ENCODE results near the gene GNA14. TPM values are rescaled to one million over a fixed set of nuclear protein-coding genes. Genes with fewer than 3 reads are reported as not detected.

The GNA14 gene
- total and polyA plus RNA-seq, 2 donors (not counting 3 experiments of a cell fraction or from before 2014, with no cell fraction given), result 2.1 to 3.3 TPM

DNA sequence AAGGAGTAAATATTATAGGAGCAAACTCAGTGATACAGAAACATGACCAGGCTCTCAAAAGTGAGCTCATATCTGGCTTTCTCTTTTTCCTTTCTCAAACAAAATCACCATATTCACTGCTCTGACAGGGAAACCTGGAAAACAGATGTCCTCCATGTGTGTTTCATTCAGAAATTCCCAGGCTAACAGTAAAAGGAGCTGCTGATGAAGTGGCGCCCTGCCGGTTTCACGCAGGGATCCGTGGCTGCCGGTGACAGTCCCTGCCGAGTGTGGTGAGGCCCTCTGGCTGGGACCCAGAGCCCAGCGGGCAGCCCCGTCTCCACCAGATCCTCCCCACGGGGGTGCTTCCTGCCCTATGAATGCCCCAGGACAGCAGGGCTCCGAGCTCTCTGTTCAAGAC lies 208.1 kb downstream of the GNA14 start:
- FAIRE-seq (no peak), DNase-seq (ENCODE audit: low read depth, low spot score) (no peak)
- Histone ChIP-seq H3K9me3 (replicated peaks; ENCODE audit: control insufficient read depth, insufficient read depth, low read length) (no peaks in the 10 kb centered on the region), H3K79me2 (ENCODE audit: control insufficient read depth, insufficient read depth, low read length) (no peaks in the 10 kb centered on the region), H2AFZ (ENCODE audit: low read depth, low read length) (peak overlapping the region; percentile 26), H3K4me2 (ENCODE audit: insufficient read depth, low read length) (no peak overlapping the region), H3K27me3 (ENCODE audit: control insufficient read depth in 2 of 2, insufficient read depth in 2 of 2, low read length in 2 of 2) (no peaks in the 10 kb centered on the region), H3K4me1 (ENCODE audit: control insufficient read depth, extremely low read depth, insufficient read depth, low read length) (no peaks in the 10 kb centered on the region), H3K27ac (ENCODE audit: insufficient read depth, low read depth, low read length) (no peak overlapping the region), H3K36me3 (ENCODE audit: control insufficient read depth in 2 of 2, extremely low read depth in 1 of 2, insufficient read depth in 2 of 2, low read length in 2 of 2) (no peaks in the 10 kb centered on the region), H3K9ac (replicated peaks; ENCODE audit: extremely low read depth, insufficient read depth, low read length) (no peak overlapping the region), H3K4me3 (replicated peaks in 1 of 3; ENCODE audit: insufficient read depth in 1 of 3, low read depth in 1 of 3, low read length in 3 of 3) (no peak overlapping the region), H3K9me1 (replicated peaks; ENCODE audit: control insufficient read depth, extremely low read depth, insufficient read depth, low read length) (no peaks in the 10 kb centered on the region), H4K20me1 (replicated peaks; ENCODE audit: control insufficient read depth, extremely low read depth, insufficient read depth, low read length) (no peaks in the 10 kb centered on the region)
- no TSS peak for BruUV-seq (replicated peaks)
- TF ChIP-seq POLR2AphosphoS5 (IDR thresholded peaks at IDR 0.05; ENCODE audit: insufficient read depth, low read depth, low read length) (no peak), JUN (IDR thresholded peaks at IDR 0.05; ENCODE audit: borderline replicate concordance, insufficient read depth, insufficient read length, low read depth) (no peak), MYC (IDR thresholded peaks at IDR 0.05; ENCODE audit: low read depth, low read length) (no peak), FOS (IDR thresholded peaks at IDR 0.05; ENCODE audit: borderline replicate concordance, insufficient read depth, low read length) (no peak), CTCF (IDR thresholded peaks at IDR 0.05; ENCODE audit: extremely low read depth in 1 of 2, insufficient read depth in 1 of 2, low read depth in 1 of 2, low read length in 2 of 2) (no peak), GATA2 (IDR thresholded peaks at IDR 0.05; ENCODE audit: insufficient read depth, insufficient read length, low read depth, low read length) (no peak), EZH2 (IDR thresholded peaks at IDR 0.05; ENCODE audit: borderline replicate concordance, low read depth, low read length, severe bottlenecking) (no peak), POLR2A (IDR thresholded peaks at IDR 0.05; ENCODE audit: low read depth, low read length) (no peak)
- TF ChIP-seq, protein P1, sequence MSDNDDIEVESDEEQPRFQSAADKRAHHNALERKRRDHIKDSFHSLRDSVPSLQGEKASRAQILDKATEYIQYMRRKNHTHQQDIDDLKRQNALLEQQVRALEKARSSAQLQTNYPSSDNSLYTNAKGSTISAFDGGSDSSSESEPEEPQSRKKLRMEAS (IDR thresholded peaks at IDR 0.05; ENCODE audit: insufficient read depth, insufficient read length), result no peak
- CTCF ChIA-PET, result interaction anchor here (1.3 to 7.3 kb wide), 3 partner anchors 16 to 210 kb away, joined by 4 to 68 read pairs (median 7); no protein-coding TSS in a partner anchor
- POLR2A ChIA-PET, result interaction anchor here (0.5 kb wide), 1 partner anchor 382 kb away, joined by 4 read pairs; no protein-coding TSS in a partner anchor
- intact Hi-C loops (cut with micrococcal nuclease) (no loop called here), dilution Hi-C loops (cut with MboI; ENCODE audit: extremely low pct_ligation_motif_present, low sequenced_read_pairs) (no loop called here)
